ENCODE results near the gene PCAT6.
"Not testable (repeated sequence)": the region's sequence is repeated elsewhere in the genome, so short reads cannot be mapped to it uniquely, and the experiment has no call there.

The PCAT6 gene

DNA sequence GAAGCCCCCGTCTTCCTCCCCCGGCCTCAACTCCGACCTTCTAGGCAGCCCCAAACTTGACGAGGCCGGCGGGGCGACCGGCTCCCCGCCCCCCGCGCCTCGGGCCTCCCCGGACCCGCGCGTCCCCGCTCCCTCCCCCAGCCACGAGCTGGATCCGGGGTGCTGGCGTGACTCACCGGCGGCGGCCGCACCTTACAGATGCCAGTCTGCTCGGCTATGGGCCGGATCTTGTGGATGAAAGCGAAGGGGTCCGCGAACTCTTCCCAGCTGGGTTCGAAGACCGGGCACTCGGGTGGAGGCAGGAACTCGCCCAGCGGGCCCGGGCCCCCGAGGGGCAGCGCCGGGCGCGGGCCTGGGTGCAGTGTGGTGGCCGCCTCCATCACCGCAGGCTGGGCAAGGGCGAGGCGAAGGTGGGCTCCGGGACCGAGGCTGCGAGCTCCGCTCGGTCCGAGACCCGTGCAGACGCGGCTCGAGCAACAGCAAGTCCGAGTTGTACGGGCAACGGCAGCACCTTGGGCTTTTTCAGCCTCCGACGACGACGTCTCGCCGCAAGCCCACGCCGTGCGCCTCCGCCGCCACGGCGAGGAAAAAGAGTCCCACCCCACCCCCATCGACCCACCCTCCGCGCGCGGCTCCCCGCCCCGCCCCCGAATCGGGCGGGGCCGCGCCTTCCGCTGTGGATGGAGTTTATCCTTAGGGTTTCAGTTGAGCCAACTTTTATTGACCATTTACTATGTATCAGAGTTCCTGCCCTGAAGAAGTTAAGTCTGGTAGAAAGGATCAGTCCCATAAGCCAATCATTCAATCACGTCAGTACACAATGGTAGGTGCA lies 2.6 kb upstream of the PCAT6 start, which contains the start of gene KDM5B:
TSS of gene KDM5B (minus strand) at position 496 of the 832 bp plus-strand sequence. CDS start at position 380, 116 bp downstream.
- DNase-seq: peak; percentile 27 to 73

DNA sequence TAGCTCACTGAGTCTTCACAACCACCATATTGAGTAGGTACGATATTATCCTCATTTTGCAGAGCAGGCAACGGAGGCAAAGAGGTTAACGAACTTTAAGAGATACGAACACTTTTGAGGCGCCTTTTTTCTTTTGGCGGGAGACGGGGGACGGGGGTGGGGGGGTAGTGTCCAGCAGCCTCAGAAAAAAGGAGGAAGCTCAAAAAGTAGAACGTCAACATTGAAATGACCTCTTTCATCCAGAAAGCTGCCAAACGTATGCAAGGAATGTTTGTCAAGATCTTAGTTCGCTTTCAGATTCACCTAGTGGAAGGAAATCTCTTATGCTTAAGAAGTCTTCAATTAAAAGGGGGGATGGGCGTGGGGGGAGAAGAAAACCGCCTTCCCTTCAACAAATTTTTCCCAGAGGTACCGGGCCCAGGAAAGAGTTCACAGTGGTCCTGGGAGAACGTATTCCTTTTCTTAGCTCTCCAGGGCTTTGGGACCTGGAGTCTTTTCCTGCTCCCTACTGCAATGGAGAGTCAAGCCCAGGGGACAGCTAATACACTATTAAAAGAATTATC lies 1.1 kb upstream of the PCAT6 start:
- DNase-seq: no peak

DNA sequence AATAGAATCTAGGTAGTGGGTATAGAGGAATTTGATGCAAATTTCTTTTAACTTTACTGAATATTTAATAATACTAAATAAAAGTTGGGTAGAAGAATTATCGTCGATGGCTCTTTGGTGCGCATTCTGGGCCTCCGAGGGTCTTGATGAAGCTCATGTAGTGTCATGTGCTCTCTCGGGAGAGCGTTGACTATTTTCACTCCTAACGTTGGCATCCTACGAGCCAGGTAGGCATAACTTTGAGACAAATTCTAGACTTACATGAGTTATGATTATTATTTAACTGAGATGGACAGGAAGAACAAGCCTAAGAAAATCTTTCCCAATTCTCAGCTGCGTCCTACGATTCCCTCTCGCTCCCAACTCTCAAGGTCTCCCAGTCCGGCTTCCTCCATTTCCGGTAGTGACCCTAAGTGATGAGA lies 550 bp upstream of the PCAT6 start:
- no peak for DNase-seq

DNA sequence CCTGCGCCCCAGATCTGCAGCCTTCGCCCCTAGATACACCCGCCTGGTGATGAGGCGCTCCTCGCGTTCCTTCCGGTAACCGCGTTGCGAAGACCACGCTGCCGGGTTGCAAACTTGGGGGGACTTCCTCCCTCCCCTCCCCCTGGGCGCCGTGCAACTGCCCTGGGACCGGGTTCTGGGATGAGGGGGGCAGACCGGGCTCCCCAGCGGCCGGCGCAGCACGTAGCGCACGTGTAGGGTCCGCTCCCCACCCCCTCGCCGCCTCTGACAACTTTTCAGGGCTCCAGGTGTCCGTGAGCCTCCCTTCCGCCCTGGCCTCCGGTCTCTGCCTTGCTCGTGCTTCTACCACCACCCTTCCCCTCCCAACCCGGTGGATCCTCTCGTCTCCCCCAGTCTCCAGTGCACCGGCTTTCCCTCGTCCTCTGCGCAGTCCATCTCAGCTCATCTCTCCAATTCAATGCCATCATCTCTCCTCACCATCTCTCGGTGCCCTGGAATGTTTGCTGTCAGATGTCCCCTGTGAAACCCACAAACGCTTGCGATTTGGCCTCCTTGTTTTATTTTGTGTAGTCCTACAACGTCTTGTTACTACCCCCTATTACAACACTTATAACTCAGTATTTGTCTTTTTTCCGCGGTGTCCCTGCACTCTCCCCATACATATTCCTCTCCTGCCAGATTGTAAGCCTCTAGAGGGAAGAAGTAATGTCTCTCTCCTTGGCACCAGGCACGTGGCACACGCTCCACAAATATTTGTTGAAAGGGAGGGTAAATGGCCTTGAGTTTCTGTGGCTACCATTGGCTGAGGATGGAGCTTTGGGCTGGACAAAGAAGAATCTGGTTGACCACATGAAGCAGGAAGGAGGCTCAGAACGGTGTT lies 782 bp downstream of the PCAT6 start:
- no peak for DNase-seq

DNA sequence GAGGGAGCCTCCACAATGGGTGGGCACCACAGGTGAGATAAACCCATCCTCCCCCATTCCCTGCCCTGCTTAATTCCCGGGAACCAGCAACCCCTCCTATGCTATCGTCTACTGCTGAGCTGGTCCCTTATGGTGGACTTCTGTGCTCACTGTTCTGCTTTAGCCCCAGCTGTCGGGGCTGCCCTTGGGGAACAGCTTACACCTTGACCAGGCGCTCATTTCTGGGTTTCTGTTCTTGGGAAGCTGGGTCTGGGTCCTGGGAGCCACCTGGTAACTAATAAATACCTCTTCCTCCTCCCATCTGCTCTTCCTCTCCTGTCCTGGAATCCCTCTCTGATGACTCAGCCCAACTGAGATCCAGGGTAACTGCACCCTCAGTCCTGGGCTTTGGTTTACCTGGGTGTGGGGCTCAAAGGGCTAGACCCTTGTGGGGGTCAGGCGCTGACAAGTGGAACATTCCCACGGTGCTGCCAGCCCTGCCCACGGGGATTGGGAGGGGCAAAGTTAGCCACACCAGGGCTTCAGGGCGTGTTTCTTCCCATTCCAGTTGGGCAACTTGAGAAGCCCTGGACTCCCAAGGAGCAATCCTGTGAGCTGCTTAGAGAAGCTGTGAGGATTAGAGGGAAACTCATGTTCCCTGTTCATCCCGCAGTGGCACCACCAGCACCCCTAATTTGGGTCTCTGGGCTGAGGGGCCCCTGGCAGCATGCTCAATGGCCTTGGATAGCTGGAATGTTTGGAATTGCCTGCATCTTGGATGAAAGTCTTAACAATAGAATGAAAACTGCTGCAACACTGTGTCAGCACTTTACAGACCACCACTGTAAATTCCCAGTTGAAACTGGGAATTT lies 1.6 kb downstream of the PCAT6 start:
- no peak for DNase-seq

DNA sequence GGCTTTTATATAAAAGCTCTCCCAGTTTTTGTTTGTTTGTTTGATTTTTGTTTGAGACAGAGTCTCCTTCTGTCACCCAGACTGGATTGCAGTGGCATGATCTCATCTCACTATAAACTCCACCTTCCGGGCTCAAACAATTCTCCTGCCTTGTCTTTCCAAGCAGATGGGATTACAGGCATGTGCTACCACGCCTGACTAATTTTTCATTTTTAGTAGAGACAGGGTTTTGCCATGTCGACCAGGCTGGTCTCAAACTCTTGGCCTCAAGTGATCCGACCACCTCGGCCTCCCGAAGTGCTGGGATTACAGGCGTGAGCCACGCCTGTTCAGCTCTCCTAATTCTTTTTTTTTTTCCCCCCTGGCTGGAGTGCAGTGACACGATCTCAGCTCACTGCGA lies 4.4 kb downstream of the PCAT6 start:
- DNase-seq: no peak

DNA sequence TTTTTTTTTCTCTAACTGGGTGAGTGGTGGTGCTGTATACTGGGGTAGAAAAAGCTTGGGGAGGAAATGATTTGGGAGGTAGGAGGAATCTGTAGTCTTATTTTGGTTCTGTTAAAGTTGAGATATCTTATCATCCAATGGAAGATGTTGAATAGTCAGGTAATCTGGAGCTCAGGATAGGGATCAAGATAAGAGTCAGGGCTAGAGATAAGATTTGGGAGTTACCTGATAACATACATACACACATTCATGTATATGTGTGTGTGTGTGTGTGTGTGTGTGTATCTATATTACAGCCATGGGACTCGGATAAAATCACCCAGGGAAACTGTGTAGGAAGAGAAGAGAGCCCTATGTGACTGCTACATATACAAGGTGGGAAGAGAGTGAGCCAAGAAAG lies 8.1 kb downstream of the PCAT6 start:
- no peak for DNase-seq

DNA sequence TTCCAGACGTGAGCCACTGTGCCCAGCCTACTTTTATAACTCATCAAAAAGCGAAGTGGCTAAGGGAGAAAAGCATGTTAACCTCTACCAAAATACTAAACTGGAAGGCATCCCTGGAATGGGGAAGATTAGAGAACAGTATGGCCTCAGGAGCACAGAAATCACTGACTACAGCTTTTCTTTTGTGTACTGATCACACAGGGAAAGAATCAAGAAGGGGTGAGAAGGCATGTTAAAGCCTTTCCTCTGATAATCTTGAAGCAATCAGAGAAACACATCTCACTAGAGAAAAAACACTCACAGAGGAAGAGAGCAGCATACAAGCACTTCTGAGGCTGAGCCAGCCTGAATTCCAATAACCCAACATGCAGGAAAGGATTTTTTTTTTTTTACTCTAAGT lies 10.7 kb downstream of the PCAT6 start:
- no peak for DNase-seq

DNA sequence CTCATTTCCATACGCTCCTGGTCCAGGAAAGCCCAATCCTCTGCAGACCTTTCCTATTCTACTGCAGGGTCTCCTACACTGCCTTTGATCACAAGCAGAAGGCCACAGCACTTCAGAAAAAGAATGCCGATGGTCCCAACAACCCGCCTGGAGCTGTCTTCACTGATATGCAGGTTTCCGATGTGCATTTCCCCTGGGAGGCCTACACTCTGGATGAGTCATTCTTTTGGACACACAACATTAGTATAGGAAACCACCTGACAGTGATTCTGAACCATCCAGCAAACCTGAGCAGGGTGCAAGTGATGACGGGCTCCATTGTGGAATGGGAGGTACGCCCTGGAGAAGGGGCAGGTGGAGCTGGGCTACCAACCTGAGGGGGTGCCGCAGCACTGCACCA lies 15.0 kb downstream of the PCAT6 start:
- DNase-seq: no peak

DNA sequence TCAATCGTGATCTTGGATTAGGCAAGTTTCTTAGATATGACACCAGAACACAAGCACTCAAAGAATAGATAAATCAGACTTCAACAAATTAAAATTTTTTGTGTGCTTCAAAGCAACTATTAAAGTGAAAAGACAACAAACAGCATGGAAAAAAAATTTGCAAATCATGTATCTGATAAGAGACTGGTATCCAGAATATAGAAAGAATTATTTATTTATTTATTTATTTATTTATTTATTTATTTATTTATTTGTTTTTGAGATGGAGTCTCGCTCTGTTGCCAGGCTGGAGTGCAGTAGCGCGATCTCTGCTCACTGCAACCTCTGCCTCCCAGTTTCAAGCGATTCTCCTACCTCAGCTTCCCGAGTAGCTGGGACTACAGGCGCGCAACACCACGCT lies 18.5 kb downstream of the PCAT6 start:
- DNase-seq: not testable (repeated sequence)

DNA sequence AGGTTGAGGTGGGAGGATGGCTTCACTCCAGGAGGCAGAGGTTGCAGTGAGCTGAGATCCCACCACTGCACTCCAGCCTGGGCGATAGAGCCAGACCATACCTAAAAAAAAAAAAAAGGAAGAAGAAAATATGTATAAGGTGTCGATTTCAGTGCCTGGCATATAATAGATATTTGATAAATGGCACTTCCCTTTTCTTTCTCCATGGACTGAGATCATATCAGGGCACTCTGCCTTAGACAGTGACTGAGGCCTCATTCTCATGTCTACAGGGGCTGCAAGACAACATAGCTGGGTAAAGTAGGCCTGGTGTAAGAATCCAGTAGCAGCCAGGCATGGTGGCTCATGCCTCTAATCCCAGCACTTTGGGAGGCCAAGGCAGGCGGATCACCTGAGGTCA lies 21.2 kb downstream of the PCAT6 start:
- no peak for DNase-seq

DNA sequence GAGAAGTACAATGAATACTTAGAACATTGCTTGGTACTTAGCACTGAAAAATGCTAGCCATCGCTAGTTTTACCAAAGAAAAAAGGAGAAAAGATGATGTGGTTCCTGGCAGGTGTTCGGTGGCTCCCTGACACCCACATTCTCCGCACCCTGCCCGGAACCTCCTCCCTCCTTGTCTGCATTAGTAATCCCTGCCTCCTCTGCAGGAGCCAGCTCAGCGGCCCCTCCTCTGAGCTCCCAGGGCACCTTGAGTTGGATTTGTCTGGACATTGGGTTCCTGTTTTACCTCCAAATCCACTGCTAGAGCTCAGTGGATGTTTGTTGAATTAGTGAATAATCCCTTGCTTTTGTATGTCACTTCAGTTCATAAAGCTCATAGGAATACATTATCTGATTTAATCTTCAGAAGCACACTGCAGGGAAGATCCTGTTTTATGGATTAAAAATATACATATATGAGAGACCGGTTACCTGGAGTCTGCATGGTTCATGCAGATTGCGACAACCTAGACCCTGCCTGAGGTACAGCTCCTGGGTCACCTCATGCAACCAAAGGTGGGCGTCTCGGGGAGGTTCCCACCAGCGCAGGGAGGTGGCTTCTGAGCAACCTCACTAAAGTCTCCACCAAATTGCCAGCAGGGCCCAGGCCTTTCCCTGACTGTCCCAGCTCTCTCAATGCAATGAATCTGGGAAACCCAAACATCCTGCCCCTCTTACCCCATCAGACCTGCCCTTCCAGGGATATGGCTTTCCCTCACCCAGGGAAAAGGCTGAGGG lies 24.2 kb downstream of the PCAT6 start:
- DNase-seq: no peak

DNA sequence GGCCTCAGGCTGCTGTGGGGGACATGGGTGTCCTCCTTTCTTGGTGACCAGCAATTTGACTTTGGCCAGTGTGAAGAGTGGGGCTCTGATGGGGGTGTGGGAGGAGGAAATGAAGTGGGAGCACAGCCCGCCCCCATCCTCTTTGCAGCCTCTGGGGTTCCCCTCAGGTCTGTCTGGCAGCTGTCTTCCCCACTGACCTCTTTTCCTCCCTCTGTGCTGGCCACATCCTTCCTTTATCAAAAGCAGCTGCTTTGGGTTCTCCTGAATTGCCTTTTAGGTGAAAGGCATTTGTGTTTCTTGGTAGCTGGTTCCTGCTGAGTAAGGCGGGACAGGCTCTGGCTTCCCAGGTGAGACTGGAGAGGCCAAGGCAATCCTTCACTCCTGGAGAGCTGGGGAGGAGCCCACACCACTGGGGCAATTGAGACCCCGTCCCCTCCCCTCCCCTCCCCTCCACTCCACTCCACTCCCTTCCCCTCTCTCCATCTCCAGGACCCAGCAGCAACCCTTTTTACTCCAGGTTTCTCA lies 24.9 kb downstream of the PCAT6 start:
- no peak for DNase-seq

DNA sequence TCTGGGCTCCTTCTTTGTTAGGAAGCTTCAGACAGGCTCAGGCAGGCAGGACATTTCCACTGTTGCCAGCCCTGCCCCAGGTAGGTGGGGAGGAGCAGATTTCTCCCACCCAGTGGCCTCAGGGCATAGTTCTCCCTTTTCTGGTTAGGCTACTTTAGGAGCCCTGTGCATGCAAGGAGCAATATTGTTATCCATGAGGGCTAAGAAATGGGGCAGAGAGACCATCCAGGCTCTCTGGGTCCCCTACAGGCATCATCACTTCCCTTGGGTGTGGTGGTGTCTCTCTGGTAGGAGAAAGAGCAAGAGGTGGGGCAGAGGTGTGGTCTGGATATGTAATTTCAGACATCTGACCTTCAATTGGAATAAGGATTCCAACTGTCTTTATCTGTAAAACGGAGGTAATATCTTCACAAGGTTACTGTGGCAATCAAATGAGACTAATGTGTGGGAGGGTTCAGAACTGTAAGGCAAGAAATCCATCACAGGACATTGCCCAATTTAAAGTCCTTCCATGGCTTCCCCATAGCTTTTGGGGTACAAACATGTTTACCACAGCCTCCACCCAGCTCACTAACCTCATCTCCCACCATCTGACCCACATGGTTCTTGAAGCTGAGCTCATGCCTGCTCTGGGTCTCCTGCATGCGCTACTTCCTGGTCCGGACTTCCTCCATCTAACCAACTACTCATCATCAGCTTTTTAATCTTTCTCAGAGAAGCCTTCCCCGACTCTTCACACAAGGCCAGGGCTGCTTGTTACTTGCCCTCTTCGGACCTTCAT lies 26.1 kb downstream of the PCAT6 start:
- DNase-seq: no peak

DNA sequence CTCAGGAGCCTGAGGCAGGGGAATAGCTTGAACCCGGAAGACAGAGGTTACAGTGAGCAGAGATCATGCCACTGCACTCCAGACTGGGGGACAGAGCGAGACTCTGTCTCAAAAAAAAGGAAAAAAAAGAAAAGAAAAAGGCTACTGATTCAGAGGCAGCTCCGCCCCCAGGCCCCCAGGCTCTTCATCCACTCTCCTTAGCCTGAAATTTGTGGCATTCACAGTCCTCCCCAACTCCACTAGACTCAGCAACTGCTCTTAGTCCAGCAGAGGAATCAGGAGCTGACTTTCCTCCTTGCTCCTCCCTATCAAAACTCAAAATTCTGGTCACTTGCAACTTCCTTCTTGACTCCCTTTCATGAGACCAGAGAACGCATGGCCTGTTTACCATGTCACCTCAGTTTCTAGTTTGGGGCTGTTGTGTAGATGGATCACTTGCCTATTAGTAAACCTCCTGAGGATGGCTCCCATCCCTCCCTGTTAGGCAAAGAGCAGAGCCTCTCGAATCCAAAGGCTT lies 27.1 kb downstream of the PCAT6 start:
- DNase-seq: no peak

DNA sequence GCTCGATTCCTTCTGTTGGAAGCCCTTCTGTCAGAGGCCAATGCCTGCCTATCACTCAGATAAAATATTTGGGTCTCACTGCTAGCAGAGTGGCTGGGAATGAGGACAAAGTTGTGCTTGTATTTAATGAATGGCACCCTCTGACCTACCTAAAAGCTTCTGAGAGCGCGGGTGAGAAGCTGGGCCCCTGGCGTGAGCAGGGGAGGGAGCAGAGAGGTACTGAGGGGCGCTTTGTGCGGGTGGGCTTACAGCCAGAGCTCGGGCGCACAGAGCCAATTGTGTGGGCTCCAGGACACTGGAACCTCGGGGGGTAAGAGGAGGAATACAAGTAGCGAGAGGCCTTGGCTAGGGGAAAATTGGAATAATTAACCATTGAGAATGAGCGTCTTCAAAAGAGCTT lies 32.3 kb downstream of the PCAT6 start:
- no peak for DNase-seq

DNA sequence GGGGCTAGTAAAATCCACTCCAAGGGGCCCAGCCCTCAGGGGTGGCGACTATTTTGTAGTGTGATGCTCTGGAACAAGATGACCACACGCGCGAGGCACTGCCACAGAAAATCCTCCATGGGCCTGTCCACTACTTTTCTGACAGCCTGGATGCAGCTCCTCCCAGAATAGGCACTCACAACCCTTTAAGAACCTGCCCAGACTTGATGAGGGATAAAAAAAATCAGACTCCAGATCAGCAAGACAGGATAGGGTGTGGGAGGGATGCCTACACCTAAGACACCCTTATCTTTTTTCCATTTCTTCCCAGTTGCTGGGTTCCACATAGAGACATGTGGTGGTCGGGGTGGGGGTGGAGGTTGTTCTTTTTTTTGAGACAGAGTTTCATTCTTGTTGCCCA lies 33.5 kb downstream of the PCAT6 start:
- DNase-seq: no peak

DNA sequence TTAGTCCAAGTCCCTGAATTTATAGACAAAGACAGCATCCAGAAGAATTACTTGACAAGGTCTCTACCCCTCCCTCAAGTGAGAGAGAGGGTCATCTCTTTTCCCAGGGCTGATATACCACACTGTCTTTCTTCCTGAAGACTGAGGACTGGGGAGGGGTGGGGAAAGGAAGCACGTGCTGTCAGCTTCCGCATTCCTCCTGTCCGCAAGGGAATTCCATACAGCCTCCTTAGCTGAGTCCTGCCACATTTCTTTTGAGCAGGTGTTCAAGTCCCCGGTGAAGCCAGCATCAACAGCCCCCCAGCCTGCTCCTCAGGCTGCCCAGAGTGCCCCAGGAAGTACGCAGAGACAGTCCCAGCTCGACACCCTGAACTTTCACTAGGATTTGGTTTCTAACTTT lies 34.2 kb downstream of the PCAT6 start:
- no peak for DNase-seq

DNA sequence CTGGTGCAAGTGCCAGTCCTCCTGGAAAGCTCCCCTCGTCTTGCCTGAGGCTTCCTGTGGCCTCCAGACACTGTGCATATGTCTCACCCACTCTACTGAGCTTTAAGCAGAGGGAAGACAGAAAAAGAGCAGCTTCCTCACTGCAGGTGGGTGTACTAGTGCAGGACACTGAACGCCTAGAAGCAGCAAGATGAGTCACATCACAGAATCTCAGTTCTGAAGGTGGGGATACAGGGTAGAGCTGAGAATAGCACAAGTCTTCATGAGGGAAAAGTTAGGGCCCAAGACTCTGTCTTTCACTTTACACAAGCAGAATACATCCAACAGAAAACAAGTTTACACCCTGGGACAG lies 37.4 kb downstream of the PCAT6 start:
- DNase-seq: no peak

DNA sequence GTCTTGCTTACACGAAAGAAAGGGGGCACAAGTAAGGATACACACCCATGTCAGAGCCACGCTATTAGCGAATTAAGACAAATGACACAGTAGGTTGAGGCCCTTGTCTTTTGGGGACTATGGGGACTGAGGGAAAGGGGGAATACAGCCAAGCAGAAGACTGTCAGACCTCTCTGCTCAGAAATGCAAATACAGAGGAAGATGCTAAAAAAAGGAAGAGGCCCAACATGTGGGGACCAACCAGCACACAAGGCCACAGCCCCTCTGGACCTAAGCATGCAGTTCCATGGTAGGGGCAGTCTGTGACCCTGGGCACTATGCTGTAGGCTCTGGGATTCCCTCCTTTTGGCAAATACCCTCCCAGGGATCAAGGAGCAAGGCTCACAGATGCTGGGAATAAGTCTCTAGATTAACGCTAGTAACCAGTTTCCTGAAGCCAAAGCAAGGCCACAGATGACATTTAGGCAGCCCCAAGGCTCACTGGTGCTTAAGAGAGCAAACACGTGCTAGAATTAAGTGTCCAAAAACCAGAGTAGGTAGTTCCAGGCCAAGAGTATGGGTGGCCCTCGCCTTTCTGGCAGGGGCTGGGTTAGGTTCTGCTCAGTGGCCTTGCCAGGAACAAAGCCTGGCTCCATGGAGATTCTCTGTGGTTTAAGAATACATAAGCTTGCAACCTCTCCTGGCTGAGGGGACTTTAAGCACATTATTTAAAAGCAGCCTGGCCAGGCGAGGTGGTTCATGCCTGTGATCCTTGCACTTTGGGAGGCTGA lies 40.0 kb downstream of the PCAT6 start:
- DNase-seq: no peak

All from NCI-H1930 (cell line).